ENCODE measurements around the gene KLF6. TPM values are rescaled to one million over a fixed set of nuclear protein-coding genes. Genes with fewer than 3 reads are reported as not detected.

Gene KLF6
- total RNA-seq, 1 donor from 2014 or later, result 328 TPM

GRCh38 chr10:3831608-3832007 lies 46.6 kb upstream of the KLF6 start:
- Mint-ChIP-seq H3K27ac (ENCODE audit: unreplicated experiment) (no peak overlapping the region), H3K9me3 (ENCODE audit: unreplicated experiment) (no peaks in the 10 kb centered on the region), H3K27me3 (ENCODE audit: unreplicated experiment) (peaks cover 4% of the 10 kb centered on the region), H3K4me1 (ENCODE audit: unreplicated experiment) (peaks cover 21% of the 10 kb centered on the region), H3K36me3 (ENCODE audit: low read depth, unreplicated experiment) (no peaks in the 10 kb centered on the region), H3K4me3 (ENCODE audit: unreplicated experiment) (no peak overlapping the region)
- no peak for DNase-seq (ENCODE audit: low spot score)
- TF ChIP-seq CTCF (IDR thresholded peaks at IDR 0.05; ENCODE audit: unreplicated experiment), result no peak

- DNase-seq (ENCODE audit: low spot score), result no peak
- H3K36me3 Mint-ChIP-seq (ENCODE audit: low read depth, unreplicated experiment), result no peaks in the 10 kb centered on the region
- H3K27ac Mint-ChIP-seq (ENCODE audit: unreplicated experiment), result no peak overlapping the region
- H3K4me3 Mint-ChIP-seq (ENCODE audit: unreplicated experiment), result no peak overlapping the region
- no peaks in the 10 kb centered on the region for H3K9me3 Mint-ChIP-seq (ENCODE audit: unreplicated experiment)
- peaks cover 14% of the 10 kb centered on the region for H3K4me1 Mint-ChIP-seq (ENCODE audit: unreplicated experiment)
- TF ChIP-seq CTCF (IDR thresholded peaks at IDR 0.05; ENCODE audit: unreplicated experiment), result no peak
- peaks cover 4% of the 10 kb centered on the region for H3K27me3 Mint-ChIP-seq (ENCODE audit: unreplicated experiment)
Observed at GRCh38 chr10:3830946-3831345, 45.9 kb upstream of the KLF6 start.

- Mint-ChIP-seq H3K27me3 (ENCODE audit: unreplicated experiment) (peaks cover 4% of the 10 kb centered on the region), H3K4me3 (ENCODE audit: unreplicated experiment) (no peak overlapping the region), H3K36me3 (ENCODE audit: low read depth, unreplicated experiment) (no peaks in the 10 kb centered on the region), H3K4me1 (ENCODE audit: unreplicated experiment) (peaks cover 12% of the 10 kb centered on the region), H3K27ac (ENCODE audit: unreplicated experiment) (no peak overlapping the region), H3K9me3 (ENCODE audit: unreplicated experiment) (no peaks in the 10 kb centered on the region)
- no peak for TF ChIP-seq CTCF (IDR thresholded peaks at IDR 0.05; ENCODE audit: unreplicated experiment)
- DNase-seq (ENCODE audit: low spot score), result no peak
Observed at GRCh38 chr10:3829156-3830050, 44.4 kb upstream of the KLF6 start.

- Mint-ChIP-seq H3K4me1 (ENCODE audit: unreplicated experiment) (peaks cover 12% of the 10 kb centered on the region), H3K4me3 (ENCODE audit: unreplicated experiment) (no peak overlapping the region), H3K36me3 (ENCODE audit: low read depth, unreplicated experiment) (no peaks in the 10 kb centered on the region), H3K27me3 (ENCODE audit: unreplicated experiment) (peaks cover 4% of the 10 kb centered on the region), H3K9me3 (ENCODE audit: unreplicated experiment) (no peaks in the 10 kb centered on the region), H3K27ac (ENCODE audit: unreplicated experiment) (no peak overlapping the region)
- no peak for TF ChIP-seq CTCF (IDR thresholded peaks at IDR 0.05; ENCODE audit: unreplicated experiment)
- no peak for DNase-seq (ENCODE audit: low spot score)
Observed at GRCh38 chr10:3828404-3829155, 43.6 kb upstream of the KLF6 start.

Data from endothelial cell (in vitro differentiated cells).